HG03521 (cell line): ENCODE measurements around the gene SAMD15.
"Not testable (repeated sequence)": the region's sequence is repeated elsewhere in the genome, so short reads cannot be mapped to it uniquely, and the experiment has no call there.

Experiments
- ATAC-seq: cut with Tn5 transposase; IDR thresholded peaks from one replicate; pipeline ENCODE4 v1.9.1; 2021; ENCODE audit warnings: mild to moderate bottlenecking, moderate library complexity; ENCODE audit not compliant: unreplicated experiment

SAMD15 gene

GRCh38 chr14:77375164-77375950 lies 1.8 kb upstream of the SAMD15 start:
- ATAC-seq: no peak

- ATAC-seq: peak; percentile 10
Observed at GRCh38 chr14:77375973-77376770, 1.0 kb upstream of the SAMD15 start.

GRCh38 chr14:77377502-77377844 lies 294 bp downstream of the SAMD15 start:
- ATAC-seq: no peak

GRCh38 chr14:77378701-77379100 lies 1.5 kb downstream of the SAMD15 start:
- ATAC-seq: no peak

GRCh38 chr14:77390188-77390587 lies 13.0 kb downstream of the SAMD15 start:
- ATAC-seq: no peak

GRCh38 chr14:77400216-77400615 lies 23.0 kb downstream of the SAMD15 start:
- ATAC-seq: no peak

GRCh38 chr14:77403768-77404167 lies 26.6 kb downstream of the SAMD15 start:
- no peak for ATAC-seq

- ATAC-seq: no peak
Observed at GRCh38 chr14:77406086-77406485, 28.9 kb downstream of the SAMD15 start.

- ATAC-seq: no peak
Observed at GRCh38 chr14:77406718-77407117, 29.5 kb downstream of the SAMD15 start.

GRCh38 chr14:77407158-77407557 lies 30.0 kb downstream of the SAMD15 start:
- no peak for ATAC-seq

GRCh38 chr14:77409131-77409533 lies 32.0 kb downstream of the SAMD15 start:
- no peak for ATAC-seq

GRCh38 chr14:77415403-77416030 lies 38.3 kb downstream of the SAMD15 start:
- ATAC-seq: not testable (repeated sequence)

- ATAC-seq: not testable (repeated sequence)
Observed at GRCh38 chr14:77416098-77416497, 38.9 kb downstream of the SAMD15 start.

GRCh38 chr14:77416836-77417235 lies 39.7 kb downstream of the SAMD15 start:
- no peak for ATAC-seq

GRCh38 chr14:77421201-77421600 lies 44.0 kb downstream of the SAMD15 start:
- no peak for ATAC-seq

GRCh38 chr14:77423423-77423822 lies 46.2 kb downstream of the SAMD15 start, which contains the start of gene NOXRED1:
TSS of gene NOXRED1 (minus strand) at chr14:77423523. CDS start at chr14:77422889, 634 bp downstream.
- no peak for ATAC-seq

GRCh38 chr14:77424862-77425261 lies 47.7 kb downstream of the SAMD15 start:
- no peak for ATAC-seq

GRCh38 chr14:77426396-77426795 lies 49.2 kb downstream of the SAMD15 start:
- no peak for ATAC-seq

- no peak for ATAC-seq
Observed at GRCh38 chr14:77436042-77436441, 58.9 kb downstream of the SAMD15 start.

GRCh38 chr14:77438596-77438995 lies 61.4 kb downstream of the SAMD15 start:
- ATAC-seq: no peak

- ATAC-seq: no peak
Observed at GRCh38 chr14:77439861-77440260, 62.7 kb downstream of the SAMD15 start.
